Erythroblast (primary cell): ENCODE measurements around the gene PCNX4.

Experiments used
- GATA1 ChIP-seq: IDR thresholded peaks from 2 replicates; pipeline ENCODE4 v1.6.1; 2011; ENCODE audit warnings: low read depth, mild to moderate bottlenecking, control low read depth, low read length, moderate library complexity
- POLR2A ChIP-seq: IDR thresholded peaks from 2 replicates; pipeline ENCODE4 v1.6.1; 2011; ENCODE audit warnings: mild to moderate bottlenecking, low read length

GRCh38 chr14:60215127-60215444 lies 123.4 kb downstream of the PCNX4 start:
- no peak for TF ChIP-seq POLR2A
- TF ChIP-seq GATA1: no peak
